SU-DHL-6 (cell line): Measurements from ENCODE around the gene MMP19.

Source experiments
- EZH2phosphoT487 ChIP-seq: fragments of 200-600 bp; sonication (generic), shearing (Covaris generic); conservative IDR thresholded peaks from 2 replicates; pipeline ENCODE4 v1.6.1; 2018; ENCODE audit warnings: mild to moderate bottlenecking, antibody characterized with exemption, low read length, moderate library complexity, mixed read lengths
- TF ChIP-seq, protein P1 (sequence below): fragments of 200-600 bp; sonication (generic); IDR thresholded peaks from one replicate; pipeline ENCODE4 v1.5.1; 2017; ENCODE audit warnings: antibody characterized with exemption, mild to moderate bottlenecking, low read length, moderate library complexity; ENCODE audit not compliant: insufficient read depth, poor library complexity, severe bottlenecking

DNA sequence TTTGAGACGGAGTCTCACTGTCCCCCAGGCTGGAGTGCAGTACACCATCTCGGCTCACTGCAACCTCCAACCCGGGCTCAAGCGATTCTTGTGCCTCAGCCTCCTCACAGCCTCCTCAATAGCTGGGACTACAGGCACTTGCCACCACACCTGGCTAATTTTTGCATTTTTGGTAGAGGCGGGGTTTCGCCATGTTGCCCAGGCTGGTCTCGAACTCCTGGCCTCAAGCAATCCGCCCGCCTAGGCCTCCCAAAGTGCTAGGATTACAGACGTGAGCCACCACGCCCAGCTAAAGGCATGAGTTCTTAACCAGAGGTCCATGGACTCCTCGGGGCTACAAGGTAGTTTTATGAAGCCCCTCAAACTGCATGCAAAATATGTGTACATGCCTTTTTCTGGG is 27.3 kb downstream of the MMP19 start:
- TF ChIP-seq, protein P1, sequence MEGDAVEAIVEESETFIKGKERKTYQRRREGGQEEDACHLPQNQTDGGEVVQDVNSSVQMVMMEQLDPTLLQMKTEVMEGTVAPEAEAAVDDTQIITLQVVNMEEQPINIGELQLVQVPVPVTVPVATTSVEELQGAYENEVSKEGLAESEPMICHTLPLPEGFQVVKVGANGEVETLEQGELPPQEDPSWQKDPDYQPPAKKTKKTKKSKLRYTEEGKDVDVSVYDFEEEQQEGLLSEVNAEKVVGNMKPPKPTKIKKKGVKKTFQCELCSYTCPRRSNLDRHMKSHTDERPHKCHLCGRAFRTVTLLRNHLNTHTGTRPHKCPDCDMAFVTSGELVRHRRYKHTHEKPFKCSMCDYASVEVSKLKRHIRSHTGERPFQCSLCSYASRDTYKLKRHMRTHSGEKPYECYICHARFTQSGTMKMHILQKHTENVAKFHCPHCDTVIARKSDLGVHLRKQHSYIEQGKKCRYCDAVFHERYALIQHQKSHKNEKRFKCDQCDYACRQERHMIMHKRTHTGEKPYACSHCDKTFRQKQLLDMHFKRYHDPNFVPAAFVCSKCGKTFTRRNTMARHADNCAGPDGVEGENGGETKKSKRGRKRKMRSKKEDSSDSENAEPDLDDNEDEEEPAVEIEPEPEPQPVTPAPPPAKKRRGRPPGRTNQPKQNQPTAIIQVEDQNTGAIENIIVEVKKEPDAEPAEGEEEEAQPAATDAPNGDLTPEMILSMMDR = no peak
- no peak for TF ChIP-seq EZH2phosphoT487
